Measurements from ENCODE around the gene DCAF12. TPM values are rescaled to one million over a fixed set of nuclear protein-coding genes. Genes with fewer than 3 reads are reported as not detected.

The DCAF12 gene
- total and polyA plus RNA-seq, 2 of the 4 experiments (the other 2 are of a cell fraction), result 7.2 to 17.1 TPM

DNA sequence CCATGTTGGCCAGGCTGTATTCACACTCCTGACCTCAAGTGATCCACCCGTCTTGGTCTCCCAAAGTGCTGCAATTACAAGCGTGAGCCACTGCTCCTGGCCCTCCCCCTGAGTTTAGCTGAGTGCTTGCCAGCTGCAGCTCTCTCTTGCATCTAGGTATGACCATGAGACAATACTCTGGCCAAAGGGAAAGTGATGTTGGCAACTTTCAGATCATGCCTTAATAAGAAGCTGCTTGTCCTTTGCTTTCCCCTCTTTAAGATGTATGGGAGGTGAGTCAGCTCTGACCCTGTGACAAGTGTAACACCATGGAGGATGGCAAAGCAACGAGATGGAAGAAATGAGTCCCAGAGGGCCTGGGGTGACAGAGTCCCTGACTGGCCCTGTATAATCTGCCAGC, 18.7 kb upstream of the DCAF12 start:
- 0 out of 2 replicates have a peak, but pooled peaks cover 2% of the 10 kb centered on the region for H3K27me3 ChIP-seq (ENCODE audit: control insufficient read depth, insufficient read depth, low read length)
- DNase-seq (peak; percentile 24), ATAC-seq (ENCODE audit: low read depth) (peak; percentile 17; the same call in 1 of the 2 replicates)
- H3K9me1 ChIP-seq (ENCODE audit: insufficient read depth, low read length), result no peaks in the 10 kb centered on the region
- H3K4me3 ChIP-seq (ENCODE audit: insufficient read depth, low read depth, low read length), result no peak overlapping the region
- ChIA-PET POLR2A (ENCODE audit: unreplicated experiment) (no interaction called here), CTCF (interaction anchor here (0.6 to 1.1 kb wide), 4 partner anchors 18 to 854 kb away, joined by 3 to 5 read pairs (median 3); no protein-coding TSS in a partner anchor)
- no peaks in the 10 kb centered on the region for H3K79me1 ChIP-seq (ENCODE audit: low read depth in 1 of 2, low read length in 2 of 2)
- intact Hi-C loops (cut with micrococcal nuclease), result no loop called here
- 0 out of 2 replicates have a peak, but pooled peaks cover 1% of the 10 kb centered on the region for H3K4me1 ChIP-seq (ENCODE audit: control insufficient read depth, insufficient read depth, low read length)
- H3K4ac ChIP-seq (ENCODE audit: low read depth, low read length), result no peak overlapping the region
- H2AK5ac ChIP-seq (ENCODE audit: low read depth, low read length), result no peak overlapping the region
- BruUV-seq (replicated peaks), result no TSS peak
- H4K5ac ChIP-seq (ENCODE audit: low read depth, low read length), result no peak overlapping the region
- H4K20me1 ChIP-seq (ENCODE audit: insufficient read depth, low read length), result no peaks in the 10 kb centered on the region
- in situ Hi-C loops (cut with MboI; ENCODE audit: low sequenced_read_pairs), result no loop called here
- H3K36me3 ChIP-seq (ENCODE audit: control insufficient read depth, insufficient read depth, low read length), result no peaks in the 10 kb centered on the region
- TF ChIP-seq MXI1 (IDR thresholded peaks at IDR 0.05; ENCODE audit: borderline replicate concordance, low read depth, low read length) (no peak), RFX5 (IDR thresholded peaks at IDR 0.05; ENCODE audit: low read depth, low read length) (no peak), MAZ (IDR thresholded peaks at IDR 0.05; ENCODE audit: borderline replicate concordance, low read depth, low read length) (no peak), SMC3 (IDR thresholded peaks at IDR 0.05; ENCODE audit: low read depth, low read length) (no peak), CHD1 (IDR thresholded peaks at IDR 0.05; ENCODE audit: low read depth, low read length) (no peak), RCOR1 (IDR thresholded peaks at IDR 0.05; ENCODE audit: insufficient replicate concordance, low read length) (no peak), BHLHE40 (IDR thresholded peaks at IDR 0.05; ENCODE audit: low read depth, low read length) (no peak), RAD21 (IDR thresholded peaks at IDR 0.05; ENCODE audit: low read length) (no peak), MAFK (IDR thresholded peaks at IDR 0.05; ENCODE audit: low read depth, low read length) (no peak), NFE2L2 (IDR thresholded peaks at IDR 0.05; ENCODE audit: low read depth, low read length) (no peak), POLR2A (IDR thresholded peaks at IDR 0.05; ENCODE audit: low read depth, low read length) (no peak), USF2 (IDR thresholded peaks at IDR 0.05; ENCODE audit: low read depth, low read length) (no peak), CEBPB (IDR thresholded peaks at IDR 0.05; ENCODE audit: low read depth, low read length) (no peak), FOS (IDR thresholded peaks at IDR 0.05; ENCODE audit: low read depth, low read length) (no peak)
- TF ChIP-seq, protein P1, sequence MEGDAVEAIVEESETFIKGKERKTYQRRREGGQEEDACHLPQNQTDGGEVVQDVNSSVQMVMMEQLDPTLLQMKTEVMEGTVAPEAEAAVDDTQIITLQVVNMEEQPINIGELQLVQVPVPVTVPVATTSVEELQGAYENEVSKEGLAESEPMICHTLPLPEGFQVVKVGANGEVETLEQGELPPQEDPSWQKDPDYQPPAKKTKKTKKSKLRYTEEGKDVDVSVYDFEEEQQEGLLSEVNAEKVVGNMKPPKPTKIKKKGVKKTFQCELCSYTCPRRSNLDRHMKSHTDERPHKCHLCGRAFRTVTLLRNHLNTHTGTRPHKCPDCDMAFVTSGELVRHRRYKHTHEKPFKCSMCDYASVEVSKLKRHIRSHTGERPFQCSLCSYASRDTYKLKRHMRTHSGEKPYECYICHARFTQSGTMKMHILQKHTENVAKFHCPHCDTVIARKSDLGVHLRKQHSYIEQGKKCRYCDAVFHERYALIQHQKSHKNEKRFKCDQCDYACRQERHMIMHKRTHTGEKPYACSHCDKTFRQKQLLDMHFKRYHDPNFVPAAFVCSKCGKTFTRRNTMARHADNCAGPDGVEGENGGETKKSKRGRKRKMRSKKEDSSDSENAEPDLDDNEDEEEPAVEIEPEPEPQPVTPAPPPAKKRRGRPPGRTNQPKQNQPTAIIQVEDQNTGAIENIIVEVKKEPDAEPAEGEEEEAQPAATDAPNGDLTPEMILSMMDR (conservative IDR thresholded peaks at IDR 0.05; ENCODE audit: low read depth, low read length), result no peak
- TF ChIP-seq, protein P2, sequence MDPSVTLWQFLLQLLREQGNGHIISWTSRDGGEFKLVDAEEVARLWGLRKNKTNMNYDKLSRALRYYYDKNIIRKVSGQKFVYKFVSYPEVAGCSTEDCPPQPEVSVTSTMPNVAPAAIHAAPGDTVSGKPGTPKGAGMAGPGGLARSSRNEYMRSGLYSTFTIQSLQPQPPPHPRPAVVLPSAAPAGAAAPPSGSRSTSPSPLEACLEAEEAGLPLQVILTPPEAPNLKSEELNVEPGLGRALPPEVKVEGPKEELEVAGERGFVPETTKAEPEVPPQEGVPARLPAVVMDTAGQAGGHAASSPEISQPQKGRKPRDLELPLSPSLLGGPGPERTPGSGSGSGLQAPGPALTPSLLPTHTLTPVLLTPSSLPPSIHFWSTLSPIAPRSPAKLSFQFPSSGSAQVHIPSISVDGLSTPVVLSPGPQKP (IDR thresholded peaks at IDR 0.05; ENCODE audit: borderline replicate concordance, low read depth, low read length), result no peak
- no peak overlapping the region for H3K56ac ChIP-seq (ENCODE audit: extremely low read depth, insufficient read depth, low read length)
- H2AK9ac ChIP-seq (replicated peaks; ENCODE audit: low read depth, low read length, poor library complexity), result no peak overlapping the region
- H3K14ac ChIP-seq (replicated peaks; ENCODE audit: low read depth, low read length), result no peak overlapping the region
- H4K91ac ChIP-seq (ENCODE audit: insufficient read depth, low read depth, low read length), result no peak overlapping the region
- H2BK20ac ChIP-seq (ENCODE audit: low read depth, low read length), result no peak overlapping the region
- no peak overlapping the region for H3K4me2 ChIP-seq (ENCODE audit: low read depth, low read length)
- no peak overlapping the region for H3K18ac ChIP-seq (ENCODE audit: low read depth, low read length)
- H2BK120ac ChIP-seq (ENCODE audit: low read depth, low read length), result no peak overlapping the region
- H2AFZ ChIP-seq (replicated peaks; ENCODE audit: low read length, poor library complexity), result no peak overlapping the region
- no peak overlapping the region for H2BK15ac ChIP-seq (ENCODE audit: low read depth, low read length)
- no peaks in the 10 kb centered on the region for H3K9me3 ChIP-seq (ENCODE audit: control insufficient read depth, insufficient read depth, low read length)
- H3K27ac ChIP-seq (ENCODE audit: insufficient read depth, low read length), result no peak overlapping the region
- H4K8ac ChIP-seq (ENCODE audit: low read depth in 2 of 2, low read length in 2 of 2), result no peak overlapping the region
- dilution Hi-C loops (cut with HindIII; ENCODE audit: low sequenced_read_pairs, unreplicated experiment), result no loop called here
- H3K23ac ChIP-seq (ENCODE audit: low read depth, low read length), result no peak overlapping the region
- no peak overlapping the region for H3K9ac ChIP-seq (ENCODE audit: low read depth, low read length)
- 33% methylated on average over 1 of the region's 3 CpGs; no CpG with 5 or more reads in 1 of the 2 experiments for WGBS, 2 experiments (ENCODE audit: extremely low coverage in 2 of 2, insufficient read length in 1 of 2)
- no peak overlapping the region for H2BK5ac ChIP-seq (ENCODE audit: low read depth, low read length, poor library complexity, severe bottlenecking)
